Measurements from ENCODE around the gene TBL1XR1. TPM values are rescaled to one million over a fixed set of nuclear protein-coding genes. Genes with fewer than 3 reads are reported as not detected.
"Not testable (repeated sequence)": the region's sequence is repeated elsewhere in the genome, so short reads cannot be mapped to it uniquely, and the experiment has no call there.

TBL1XR1 gene
- polyA plus RNA-seq, 3 donors from 2014 or later: 12.1 to 19.4 (median 13.0) TPM

DNA sequence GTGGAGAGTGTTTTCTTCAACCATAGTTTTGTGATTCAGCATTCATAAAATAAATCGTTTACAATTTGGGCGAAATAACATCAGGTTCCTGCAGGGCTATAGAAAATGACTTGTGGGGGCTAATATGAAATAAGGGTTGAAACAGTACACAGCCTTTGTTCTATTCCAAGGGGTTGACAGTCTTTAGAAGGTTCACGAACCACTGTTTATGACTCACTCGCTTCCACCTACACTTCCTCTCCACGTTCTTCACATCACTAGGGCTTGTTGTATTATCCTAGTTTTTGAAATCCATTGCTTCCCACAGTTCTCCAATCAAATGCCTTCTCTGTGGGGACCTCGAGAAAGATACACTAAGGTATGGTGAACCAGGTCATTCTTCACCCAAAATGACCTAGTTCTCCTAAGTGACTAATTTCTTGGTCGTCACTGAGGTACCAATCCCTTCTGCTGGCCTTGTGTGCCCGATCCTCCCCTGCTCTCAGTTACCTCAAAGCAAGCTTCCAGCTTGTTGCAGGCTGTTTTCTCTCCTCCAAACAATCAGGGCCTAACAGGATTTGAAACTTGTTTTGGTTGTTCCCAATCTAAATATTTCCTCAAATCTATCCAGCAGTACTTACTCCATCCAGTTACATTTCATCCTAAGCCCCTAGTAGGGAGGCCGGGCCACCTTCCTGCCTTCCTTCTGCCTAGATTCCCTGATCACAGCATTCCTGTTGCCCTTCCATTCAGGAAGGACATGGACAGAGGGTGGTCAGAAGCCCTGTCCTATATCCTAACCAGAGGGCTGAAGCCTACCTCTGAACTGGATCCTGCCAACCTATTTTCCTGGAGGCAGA, 23.1 kb upstream of the TBL1XR1 start:
- Mint-ChIP-seq H3K9me3 (no peaks in the 10 kb centered on the region), H3K27ac (no peak overlapping the region), H3K36me3 (no peaks in the 10 kb centered on the region), H3K27me3 (ENCODE audit: low read depth in 3 of 3) (no peaks in the 10 kb centered on the region), H3K4me1 (peaks cover 10 to 11% of the 10 kb centered on the region in 2 donors), H3K4me3 (no peak overlapping the region)
- DNase-seq: no peak

DNA sequence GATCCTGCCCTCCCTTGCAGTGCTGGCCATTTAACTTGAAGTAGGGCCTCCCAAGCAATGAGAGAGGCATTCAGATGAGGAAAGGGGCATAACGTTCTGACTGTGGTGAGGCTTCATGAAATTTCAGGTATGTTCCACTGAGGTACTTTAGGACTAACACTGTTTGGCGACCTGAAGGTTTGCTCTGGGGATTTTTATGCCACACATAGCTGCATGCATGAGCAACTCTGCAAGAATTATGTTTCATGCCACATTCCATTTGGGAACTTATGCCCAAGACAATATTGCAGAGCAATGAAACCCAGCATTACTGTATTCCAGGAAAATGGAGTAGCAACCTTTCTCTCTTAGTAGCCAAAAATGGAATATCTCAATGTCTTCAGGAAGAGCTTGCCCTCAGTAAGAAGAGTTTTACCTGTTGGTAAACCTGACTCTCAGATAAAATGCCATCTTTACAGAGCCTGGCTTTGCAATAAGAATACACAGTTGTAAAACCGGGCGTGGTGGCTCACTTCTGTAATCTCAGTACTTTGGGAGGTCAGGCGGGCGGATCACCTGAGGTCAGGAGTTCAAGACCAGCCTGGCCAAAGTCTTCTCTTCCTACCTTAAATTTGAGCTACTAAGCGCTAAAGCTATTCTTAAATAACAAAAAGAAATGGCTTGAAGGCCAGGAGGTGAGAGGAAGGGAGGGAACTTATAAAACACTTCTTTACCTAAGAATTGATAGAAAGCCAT, 16.7 kb upstream of the TBL1XR1 start:
- Mint-ChIP-seq H3K4me1 (peaks cover 2 to 6% of the 10 kb centered on the region in 2 donors), H3K4me3 (no peak overlapping the region), H3K27me3 (ENCODE audit: low read depth in 3 of 3) (peaks cover 0 to 1% (median 0%) of the 10 kb centered on the region in 3 donors), H3K36me3 (no peaks in the 10 kb centered on the region), H3K27ac (no peak overlapping the region), H3K9me3 (no peaks in the 10 kb centered on the region)
- DNase-seq: no peak

DNA sequence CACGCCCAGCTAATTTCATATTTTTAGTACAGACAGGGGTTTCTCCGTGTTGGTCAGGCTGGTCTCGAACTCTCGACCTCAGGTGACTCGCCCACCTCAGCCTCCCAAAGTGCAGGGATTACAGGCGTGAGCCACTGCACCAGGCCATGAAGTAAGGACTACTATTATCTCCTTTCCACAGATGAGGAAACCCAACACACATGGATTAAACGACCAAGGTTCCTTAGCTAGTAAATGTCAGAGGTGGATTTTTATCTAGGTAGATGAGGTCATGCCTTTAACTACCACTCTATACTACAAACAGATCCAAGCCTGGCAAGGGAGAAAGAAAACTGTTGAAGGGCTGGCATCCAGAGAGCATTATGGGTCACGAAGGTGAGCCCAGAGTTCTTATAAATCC, 15.5 kb upstream of the TBL1XR1 start:
- Mint-ChIP-seq H3K36me3 (no peaks in the 10 kb centered on the region), H3K27me3 (ENCODE audit: low read depth in 3 of 3) (peaks cover 0 to 1% (median 0%) of the 10 kb centered on the region in 3 donors), H3K9me3 (no peaks in the 10 kb centered on the region), H3K4me1 (peaks cover 2 to 6% of the 10 kb centered on the region in 2 donors), H3K27ac (peak overlapping the region in 1 of 6 donors; percentile 53), H3K4me3 (no peak overlapping the region)
- DNase-seq: no peak

DNA sequence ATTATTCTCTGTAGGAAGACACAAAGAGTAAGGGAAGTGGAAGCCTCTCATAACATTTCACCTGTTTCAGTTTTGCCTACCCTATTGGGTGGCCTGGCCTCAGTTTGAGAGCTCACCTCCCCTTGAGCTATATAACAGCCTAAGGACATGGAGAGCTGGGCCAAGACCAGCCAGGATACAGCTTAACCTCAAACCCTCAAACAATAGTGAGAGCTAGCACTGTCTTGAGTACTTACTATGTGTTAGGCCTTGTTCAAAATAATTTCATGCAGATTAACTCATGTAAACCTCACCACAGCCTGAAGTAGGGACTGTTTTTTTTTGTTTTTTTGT, 15.0 kb upstream of the TBL1XR1 start:
- Mint-ChIP-seq H3K27ac (peak overlapping the region in 2 of 6 donors; percentile 34 to 53), H3K4me1 (peaks cover 2 to 6% of the 10 kb centered on the region in 2 donors), H3K36me3 (no peaks in the 10 kb centered on the region)

DNA sequence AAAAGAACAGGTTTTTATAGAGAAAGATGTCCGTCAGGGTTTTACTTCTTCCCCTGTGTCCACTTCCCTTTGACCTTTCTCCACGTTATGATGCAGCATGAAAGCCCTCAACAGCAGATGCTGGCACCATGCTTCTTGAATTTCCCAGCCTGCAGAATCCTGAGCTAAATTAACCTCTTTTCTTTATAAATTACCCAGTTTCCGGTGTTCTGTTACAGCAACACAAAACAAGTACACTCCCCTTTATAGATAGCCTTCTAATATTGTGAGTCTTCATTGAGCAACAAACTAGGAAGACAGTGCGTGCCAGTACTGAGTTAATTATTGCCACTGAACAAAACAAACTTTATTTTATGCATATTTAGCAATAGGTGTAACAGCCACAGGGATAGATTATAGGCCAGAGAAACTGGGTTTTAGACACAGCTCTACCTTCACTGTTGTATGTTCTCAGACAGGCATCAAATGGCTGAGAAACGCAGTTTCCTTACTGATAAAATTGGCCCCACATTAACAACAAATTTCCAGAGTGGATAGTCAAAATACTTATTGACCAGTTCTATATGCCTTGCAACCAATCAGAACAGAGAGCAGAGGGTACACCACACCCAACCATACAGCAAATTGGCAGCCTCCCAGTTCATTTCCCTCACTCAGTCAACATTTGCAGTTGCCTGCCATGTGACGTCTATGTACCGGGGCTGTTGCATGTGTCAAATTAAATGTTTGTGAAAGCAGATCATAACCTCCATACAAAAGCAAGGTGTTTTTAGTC, 14.4 kb upstream of the TBL1XR1 start:
- H3K27ac Mint-ChIP-seq: peak overlapping the region in 3 of 6 donors; percentile 4 to 53 (median 34)
- no peaks in the 10 kb centered on the region for H3K36me3 Mint-ChIP-seq
- H3K9me3 Mint-ChIP-seq: no peaks in the 10 kb centered on the region
- H3K4me1 Mint-ChIP-seq: peaks cover 2 to 6% of the 10 kb centered on the region in 2 donors
- peaks cover 0 to 1% (median 0%) of the 10 kb centered on the region in 3 donors for H3K27me3 Mint-ChIP-seq (ENCODE audit: low read depth in 3 of 3)
- H3K4me3 Mint-ChIP-seq: no peak overlapping the region
- DNase-seq: peak in 1 of 3 donors; percentile 10

More for the DNA sequence above, 15.0 kb upstream of the TBL1XR1 start:
- no peak overlapping the region for H3K4me3 Mint-ChIP-seq
- no peaks in the 10 kb centered on the region for H3K9me3 Mint-ChIP-seq
- DNase-seq: peak in 2 of 3 donors; percentile 14 to 21
- H3K27me3 Mint-ChIP-seq (ENCODE audit: low read depth in 3 of 3): peaks cover 0 to 1% (median 0%) of the 10 kb centered on the region in 3 donors

DNA sequence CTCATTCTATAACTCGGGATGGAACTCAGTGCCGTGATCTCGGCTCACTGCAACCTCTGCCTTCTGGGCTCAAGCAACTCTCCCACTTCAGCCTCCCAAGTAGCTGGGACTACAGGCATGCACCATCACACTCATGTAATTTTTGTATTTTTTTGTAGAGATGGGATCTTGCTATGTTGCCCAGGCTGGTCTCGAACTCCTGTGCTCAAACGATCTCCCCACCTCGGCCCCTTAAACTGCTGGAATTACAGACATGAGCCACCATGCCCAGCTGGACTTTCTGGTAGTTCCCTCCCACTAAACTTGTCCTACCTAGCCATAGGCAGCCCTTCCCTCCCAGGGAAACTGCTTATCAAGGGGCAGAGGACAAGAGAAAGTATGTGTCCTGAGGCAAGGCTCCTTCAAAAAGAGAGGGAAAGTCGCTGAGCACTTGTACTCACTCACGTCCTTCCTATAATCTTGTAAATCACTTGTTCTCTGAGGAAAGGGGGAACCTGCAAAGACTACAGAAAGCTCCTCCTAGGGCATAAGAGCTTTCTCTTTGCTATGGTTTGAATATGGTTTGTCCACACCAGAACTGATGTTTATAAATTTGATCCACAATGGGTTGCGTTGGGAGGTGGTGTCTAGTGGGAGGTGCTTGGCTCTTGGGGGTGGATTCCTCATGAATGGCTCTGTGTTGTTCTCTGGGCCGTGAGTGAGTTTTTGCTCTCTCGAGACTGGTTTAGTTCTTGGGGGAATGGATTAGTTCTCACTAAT, 13.6 kb upstream of the TBL1XR1 start:
- Mint-ChIP-seq H3K36me3 (no peaks in the 10 kb centered on the region), H3K4me3 (no peak overlapping the region), H3K27ac (no peak overlapping the region), H3K9me3 (no peaks in the 10 kb centered on the region), H3K27me3 (ENCODE audit: low read depth in 3 of 3) (peaks cover 0 to 1% (median 0%) of the 10 kb centered on the region in 3 donors), H3K4me1 (peaks cover 2 to 6% of the 10 kb centered on the region in 2 donors)
- DNase-seq: no peak

DNA sequence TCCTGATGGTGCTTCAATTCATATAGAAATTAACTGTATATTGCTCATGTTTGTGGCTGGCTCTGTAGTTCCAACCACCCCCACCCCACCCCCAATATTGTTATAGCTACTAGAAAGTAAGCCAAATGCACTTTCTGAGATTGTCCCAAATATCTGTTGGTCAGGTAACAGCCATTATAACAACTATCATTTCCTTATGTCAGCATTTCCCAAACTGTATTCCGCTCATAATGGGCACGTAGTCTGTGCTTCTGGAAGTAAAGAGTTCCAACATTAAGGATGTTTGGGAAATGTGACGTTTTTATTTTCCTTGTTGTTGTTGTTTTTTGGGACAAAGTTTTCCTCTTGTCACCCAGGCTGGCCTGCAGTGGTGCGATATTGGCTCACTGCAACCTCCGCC, 12.2 kb upstream of the TBL1XR1 start:
- H3K4me3 Mint-ChIP-seq: no peak overlapping the region
- no peak for DNase-seq
- H3K27ac Mint-ChIP-seq: no peak overlapping the region
- H3K36me3 Mint-ChIP-seq: no peaks in the 10 kb centered on the region
- H3K27me3 Mint-ChIP-seq (ENCODE audit: low read depth in 3 of 3): peaks cover 0 to 1% (median 0%) of the 10 kb centered on the region in 3 donors
- H3K4me1 Mint-ChIP-seq: peaks cover 2 to 6% of the 10 kb centered on the region in 2 donors
- H3K9me3 Mint-ChIP-seq: no peaks in the 10 kb centered on the region

DNA sequence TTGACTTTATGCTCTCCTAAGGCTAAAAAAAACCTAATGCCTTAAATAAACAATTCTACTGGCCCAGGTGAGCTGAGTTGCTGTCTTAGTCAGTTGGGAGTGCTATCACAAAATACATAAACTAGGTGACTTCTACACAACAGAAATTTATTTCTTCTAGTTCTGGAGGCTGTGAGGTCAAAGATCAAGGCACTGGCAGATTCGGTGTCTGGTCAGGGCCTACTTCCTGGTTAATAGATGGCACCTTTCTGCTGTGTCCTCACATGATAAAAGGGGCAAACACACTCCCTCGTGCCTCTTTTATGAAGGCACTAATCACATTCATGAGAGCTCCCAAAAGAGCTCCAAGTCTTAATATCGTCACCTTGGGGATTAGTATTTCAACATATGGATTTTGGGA, 11.5 kb upstream of the TBL1XR1 start:
- H3K36me3 Mint-ChIP-seq: no peaks in the 10 kb centered on the region
- peaks cover 2 to 6% of the 10 kb centered on the region in 2 donors for H3K4me1 Mint-ChIP-seq
- DNase-seq: no peak
- peaks cover 0 to 1% (median 0%) of the 10 kb centered on the region in 3 donors for H3K27me3 Mint-ChIP-seq (ENCODE audit: low read depth in 3 of 3)
- no peaks in the 10 kb centered on the region for H3K9me3 Mint-ChIP-seq
- H3K4me3 Mint-ChIP-seq: no peak overlapping the region
- H3K27ac Mint-ChIP-seq: peak overlapping the region in 1 of 6 donors; percentile 7

DNA sequence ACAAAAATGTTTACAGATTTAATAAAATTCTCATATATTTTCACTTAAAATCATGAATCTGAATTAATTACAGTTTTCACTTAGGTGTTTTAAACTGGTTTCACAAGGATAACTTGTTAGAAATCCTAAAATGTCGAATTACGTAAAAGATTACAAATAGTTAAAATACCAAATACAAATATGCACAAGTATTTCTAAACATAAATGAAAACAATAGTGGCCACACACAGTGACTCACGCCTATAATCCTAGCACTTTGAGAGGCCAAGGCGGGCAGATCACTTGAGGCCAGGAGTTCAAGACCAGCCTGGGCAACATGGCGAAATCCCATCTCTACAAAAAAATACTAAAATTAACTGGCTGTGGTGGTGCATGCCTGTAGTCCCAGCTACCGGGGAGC, 10.9 kb upstream of the TBL1XR1 start:
- Mint-ChIP-seq H3K27me3 (ENCODE audit: low read depth in 3 of 3) (no peaks in the 10 kb centered on the region), H3K36me3 (no peaks in the 10 kb centered on the region)

DNA sequence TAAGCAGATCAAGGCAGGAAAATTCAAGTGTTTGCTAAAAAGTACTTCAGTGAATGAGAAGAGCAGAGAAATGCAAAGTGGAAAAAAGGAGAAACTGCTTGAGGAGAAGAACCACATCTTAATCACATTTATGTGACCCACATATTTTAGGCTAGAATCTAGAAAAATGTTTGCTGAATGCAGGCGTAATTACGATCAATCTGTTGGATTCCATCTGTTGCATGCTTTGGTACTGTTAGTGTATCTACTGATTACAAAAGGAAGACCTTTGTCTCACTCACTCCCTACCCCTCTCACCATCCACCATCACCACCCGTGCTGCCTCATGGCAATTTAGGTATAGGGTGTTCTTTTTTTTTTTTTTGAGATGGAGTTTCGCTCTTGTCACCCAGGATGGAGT, 9.7 kb upstream of the TBL1XR1 start:
- Mint-ChIP-seq H3K27ac (no peak overlapping the region), H3K4me1 (peaks cover 10 to 14% of the 10 kb centered on the region in 2 donors), H3K27me3 (ENCODE audit: low read depth in 3 of 3) (no peaks in the 10 kb centered on the region), H3K4me3 (no peak overlapping the region), H3K36me3 (no peaks in the 10 kb centered on the region), H3K9me3 (no peaks in the 10 kb centered on the region)
- no peak for DNase-seq

More for the DNA sequence above, 10.9 kb upstream of the TBL1XR1 start:
- DNase-seq: no peak
- Mint-ChIP-seq H3K9me3 (no peaks in the 10 kb centered on the region), H3K4me3 (no peak overlapping the region), H3K4me1 (peaks cover 2 to 6% of the 10 kb centered on the region in 2 donors), H3K27ac (no peak overlapping the region)

DNA sequence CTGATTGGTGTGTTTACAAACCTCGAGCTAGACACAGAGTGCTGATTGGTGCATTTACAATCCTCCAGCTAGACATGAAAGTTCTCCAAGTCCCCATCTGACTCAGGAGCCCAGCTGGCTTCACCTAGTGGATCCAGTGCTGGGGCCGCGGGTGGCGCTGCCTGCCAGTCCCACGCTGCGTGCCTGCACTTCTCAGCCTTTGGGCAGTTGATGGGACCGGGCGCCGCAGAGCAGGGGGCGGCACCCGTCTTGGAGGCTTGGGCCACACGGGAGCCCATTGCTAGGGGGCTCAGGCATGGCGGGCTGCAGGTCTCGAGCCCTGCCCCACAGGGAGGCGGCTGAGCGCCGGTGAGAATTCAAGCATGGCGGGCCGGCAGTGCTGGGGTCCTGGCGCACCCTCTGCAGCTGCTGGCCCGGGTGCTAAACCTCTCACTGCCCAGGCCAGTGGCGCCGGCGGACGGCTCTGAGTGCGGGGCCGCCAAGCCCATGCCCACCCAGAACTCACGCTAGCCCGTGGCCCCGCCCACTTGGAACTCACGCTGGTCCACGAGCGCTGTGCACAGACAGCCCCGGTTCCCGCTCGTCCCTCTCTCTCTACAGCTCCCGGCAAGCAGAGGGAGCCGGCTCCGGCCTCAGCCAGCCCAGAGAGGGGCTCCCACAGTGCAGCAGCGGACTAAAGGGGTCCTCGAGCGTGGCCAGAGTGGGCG, 6.6 kb upstream of the TBL1XR1 start:
- no peaks in the 10 kb centered on the region for H3K9me3 Mint-ChIP-seq
- no peak overlapping the region for H3K27ac Mint-ChIP-seq
- no peak overlapping the region for H3K4me3 Mint-ChIP-seq
- peaks cover 32 to 35% of the 10 kb centered on the region in 2 donors for H3K4me1 Mint-ChIP-seq
- H3K36me3 Mint-ChIP-seq: no peaks in the 10 kb centered on the region
- H3K27me3 Mint-ChIP-seq (ENCODE audit: low read depth in 3 of 3): peaks cover 0 to 4% (median 2%) of the 10 kb centered on the region in 3 donors
- DNase-seq: no peak

DNA sequence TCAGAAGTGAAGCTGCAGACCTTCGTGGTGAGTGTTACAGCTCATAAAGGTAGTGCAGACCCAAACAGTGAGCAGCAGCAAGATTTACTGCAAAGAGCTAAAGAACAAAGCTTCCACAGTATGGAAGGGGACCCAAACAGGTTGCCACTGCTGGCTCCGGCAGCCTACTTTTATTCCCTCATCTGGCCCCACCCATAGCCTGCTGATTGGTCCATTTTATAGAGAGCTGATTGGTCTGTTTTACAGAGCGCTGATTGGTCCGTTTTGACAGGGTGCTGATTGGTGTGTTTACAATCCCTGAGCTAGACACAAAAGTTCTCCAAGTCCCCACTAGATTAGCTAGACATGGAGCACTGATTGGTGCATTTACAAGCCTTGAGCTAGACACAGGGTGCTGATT, 5.7 kb upstream of the TBL1XR1 start:
- DNase-seq, H3K4me3 Mint-ChIP-seq, H3K36me3 Mint-ChIP-seq, H3K9me3 Mint-ChIP-seq: not testable (repeated sequence)
- H3K27ac Mint-ChIP-seq: peak overlapping the region in 3 of 6 donors; percentile 34 to 96 (median 89)
- peaks cover 3 to 11% (median 10%) of the 10 kb centered on the region in 3 donors for H3K27me3 Mint-ChIP-seq (ENCODE audit: low read depth in 3 of 3)
- H3K4me1 Mint-ChIP-seq: peaks cover 40 to 43% of the 10 kb centered on the region in 2 donors
